Measurements from ENCODE around the gene CASZ1. TPM values are rescaled to one million over a fixed set of nuclear protein-coding genes. Genes with fewer than 3 reads are reported as not detected.

Gene CASZ1
- polyA plus RNA-seq, 1 experiment: 0.64 TPM

DNA sequence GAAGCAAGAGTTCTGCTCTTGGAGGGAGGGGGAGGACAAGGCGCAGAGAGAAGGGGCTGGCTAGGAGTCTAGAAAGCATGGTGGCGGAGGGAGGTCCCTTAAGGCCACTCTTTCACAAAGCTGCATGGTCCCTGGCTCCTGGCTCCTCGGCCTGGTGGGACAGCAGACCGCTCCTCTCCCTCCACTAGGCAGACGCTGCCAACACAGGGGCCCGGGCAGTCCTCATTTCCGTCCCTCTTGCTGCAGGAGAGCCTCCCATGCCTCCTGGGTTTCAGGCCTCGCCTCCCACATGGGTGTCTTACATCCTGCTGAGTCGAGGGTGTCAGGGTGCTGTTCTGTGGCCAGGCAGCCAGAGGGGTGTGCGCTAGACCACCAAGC, 108.0 kb downstream of the CASZ1 start:
- POLR2A ChIA-PET: no interaction called here
- CTCF ChIA-PET: interaction anchor here (0.5 kb wide), 1 partner anchor 201 kb away, joined by 3 read pairs; no protein-coding TSS in a partner anchor
- no peaks in the 10 kb centered on the region for H3K27me3 ChIP-seq (ENCODE audit: control insufficient read depth, insufficient read depth, low read length)
- no peaks in the 10 kb centered on the region for H3K36me3 ChIP-seq (ENCODE audit: control insufficient read depth, insufficient read depth, low read length)
- H3K4me3 ChIP-seq (ENCODE audit: low read depth, low read length): no peak overlapping the region
- DNase-seq (ENCODE audit: low read depth): no peak
- TF ChIP-seq, protein P1, sequence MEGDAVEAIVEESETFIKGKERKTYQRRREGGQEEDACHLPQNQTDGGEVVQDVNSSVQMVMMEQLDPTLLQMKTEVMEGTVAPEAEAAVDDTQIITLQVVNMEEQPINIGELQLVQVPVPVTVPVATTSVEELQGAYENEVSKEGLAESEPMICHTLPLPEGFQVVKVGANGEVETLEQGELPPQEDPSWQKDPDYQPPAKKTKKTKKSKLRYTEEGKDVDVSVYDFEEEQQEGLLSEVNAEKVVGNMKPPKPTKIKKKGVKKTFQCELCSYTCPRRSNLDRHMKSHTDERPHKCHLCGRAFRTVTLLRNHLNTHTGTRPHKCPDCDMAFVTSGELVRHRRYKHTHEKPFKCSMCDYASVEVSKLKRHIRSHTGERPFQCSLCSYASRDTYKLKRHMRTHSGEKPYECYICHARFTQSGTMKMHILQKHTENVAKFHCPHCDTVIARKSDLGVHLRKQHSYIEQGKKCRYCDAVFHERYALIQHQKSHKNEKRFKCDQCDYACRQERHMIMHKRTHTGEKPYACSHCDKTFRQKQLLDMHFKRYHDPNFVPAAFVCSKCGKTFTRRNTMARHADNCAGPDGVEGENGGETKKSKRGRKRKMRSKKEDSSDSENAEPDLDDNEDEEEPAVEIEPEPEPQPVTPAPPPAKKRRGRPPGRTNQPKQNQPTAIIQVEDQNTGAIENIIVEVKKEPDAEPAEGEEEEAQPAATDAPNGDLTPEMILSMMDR (IDR thresholded peaks at IDR 0.05; ENCODE audit: insufficient read depth, low read depth, low read length): no peak

DNA sequence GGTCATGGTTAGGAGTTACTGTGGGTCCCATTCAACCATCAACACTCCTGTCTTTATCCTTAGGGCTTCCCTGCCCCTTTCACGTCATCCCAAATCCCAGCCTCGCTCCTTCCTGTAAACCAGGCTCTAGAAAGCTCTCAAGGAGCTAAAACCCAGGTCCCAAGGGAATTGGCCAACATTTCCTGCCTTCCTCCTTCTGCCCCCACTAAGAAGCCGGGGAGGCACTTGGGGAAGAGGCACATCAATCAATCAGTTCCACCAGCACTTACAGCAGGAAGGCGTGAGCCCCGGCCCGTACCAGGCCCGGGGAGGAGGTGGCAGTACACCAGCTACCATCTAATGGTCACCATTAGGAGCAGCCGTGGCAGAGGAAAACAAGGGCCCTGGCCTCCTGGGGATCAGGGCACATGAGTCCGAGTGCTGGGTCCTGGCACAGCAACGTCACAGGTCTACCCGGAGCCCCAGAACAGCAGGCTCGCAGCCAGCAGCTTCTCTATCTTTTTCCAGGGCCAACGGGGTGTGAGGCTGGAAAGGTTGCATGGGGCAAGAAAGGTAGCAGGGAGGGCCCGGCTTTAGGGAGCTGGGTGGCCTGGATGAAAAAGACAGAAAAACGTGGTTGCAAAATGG, 108.6 kb downstream of the CASZ1 start:
- TF ChIP-seq, protein P1 (IDR thresholded peaks at IDR 0.05; ENCODE audit: insufficient read depth, low read depth, low read length): no peak
- CTCF ChIA-PET: no interaction called here
- H3K4me3 ChIP-seq (ENCODE audit: low read depth, low read length): no peak overlapping the region
- no peaks in the 10 kb centered on the region for H3K36me3 ChIP-seq (ENCODE audit: control insufficient read depth, insufficient read depth, low read length)
- DNase-seq (ENCODE audit: low read depth): no peak
- no peaks in the 10 kb centered on the region for H3K27me3 ChIP-seq (ENCODE audit: control insufficient read depth, insufficient read depth, low read length)
- POLR2A ChIA-PET: no interaction called here

DNA sequence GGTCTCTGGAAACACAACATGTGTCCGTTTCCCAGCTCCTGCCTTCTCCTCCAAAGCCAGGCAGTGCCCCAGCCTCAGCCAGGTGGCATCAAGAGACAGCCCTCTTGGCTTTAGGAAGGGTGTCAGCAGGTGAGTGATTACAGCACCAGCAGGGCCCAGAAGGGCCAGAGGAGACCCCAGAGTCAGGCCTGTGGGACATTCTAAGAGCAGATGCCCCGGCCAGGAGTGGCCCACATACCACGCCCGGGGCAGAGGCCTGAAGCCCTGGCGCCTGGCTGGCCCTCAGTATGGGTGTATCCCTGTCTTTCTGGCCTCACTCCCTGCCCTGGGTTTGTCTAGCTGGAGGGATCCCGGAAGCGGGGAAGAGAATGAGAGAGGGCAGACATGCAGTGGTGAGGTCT, 109.2 kb downstream of the CASZ1 start:
- CTCF ChIA-PET: no interaction called here
- H3K4me3 ChIP-seq (ENCODE audit: low read depth, low read length): no peak overlapping the region
- DNase-seq (ENCODE audit: low read depth): no peak
- TF ChIP-seq, protein P1 (IDR thresholded peaks at IDR 0.05; ENCODE audit: insufficient read depth, low read depth, low read length): no peak
- no peaks in the 10 kb centered on the region for H3K27me3 ChIP-seq (ENCODE audit: control insufficient read depth, insufficient read depth, low read length)
- POLR2A ChIA-PET: no interaction called here
- H3K36me3 ChIP-seq (ENCODE audit: control insufficient read depth, insufficient read depth, low read length): no peaks in the 10 kb centered on the region

DNA sequence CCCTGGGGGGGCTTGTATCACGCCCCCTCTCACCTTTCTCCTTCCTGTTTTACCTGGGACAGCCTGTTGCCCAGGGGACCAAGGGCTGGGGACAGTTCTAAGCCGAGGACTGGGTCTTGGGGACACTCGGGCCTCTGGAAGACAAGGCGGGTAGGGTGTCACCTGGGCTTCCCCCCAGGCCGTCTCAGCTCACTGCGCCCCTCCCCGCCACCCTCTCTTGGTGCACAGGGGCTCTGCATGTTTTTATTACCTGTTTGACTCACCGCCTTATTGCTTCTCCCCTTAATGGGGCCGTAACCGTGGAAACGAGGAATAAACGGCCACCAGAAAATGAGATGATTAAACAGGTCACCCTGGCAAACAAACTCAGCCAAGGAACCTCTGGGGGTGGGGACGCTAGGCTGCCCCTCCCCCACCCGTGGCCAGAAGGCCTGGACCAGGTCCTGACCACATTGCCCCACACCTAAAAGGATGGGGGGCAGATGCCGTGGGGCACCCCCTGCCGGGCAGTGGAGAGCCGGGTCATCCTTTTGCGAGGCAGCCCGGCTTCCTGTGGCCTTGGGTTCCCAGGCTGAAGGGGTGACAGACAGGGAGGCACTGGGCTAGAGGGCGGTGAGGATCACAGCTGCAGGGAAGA, 109.9 kb downstream of the CASZ1 start:
- POLR2A ChIA-PET: no interaction called here
- CTCF ChIA-PET: no interaction called here
- no peak for DNase-seq (ENCODE audit: low read depth)
- H3K36me3 ChIP-seq (ENCODE audit: control insufficient read depth, insufficient read depth, low read length): no peaks in the 10 kb centered on the region
- H3K4me3 ChIP-seq (ENCODE audit: low read depth, low read length): no peak overlapping the region
- TF ChIP-seq, protein P1 (IDR thresholded peaks at IDR 0.05; ENCODE audit: insufficient read depth, low read depth, low read length): no peak
- H3K27me3 ChIP-seq (ENCODE audit: control insufficient read depth, insufficient read depth, low read length): no peaks in the 10 kb centered on the region

DNA sequence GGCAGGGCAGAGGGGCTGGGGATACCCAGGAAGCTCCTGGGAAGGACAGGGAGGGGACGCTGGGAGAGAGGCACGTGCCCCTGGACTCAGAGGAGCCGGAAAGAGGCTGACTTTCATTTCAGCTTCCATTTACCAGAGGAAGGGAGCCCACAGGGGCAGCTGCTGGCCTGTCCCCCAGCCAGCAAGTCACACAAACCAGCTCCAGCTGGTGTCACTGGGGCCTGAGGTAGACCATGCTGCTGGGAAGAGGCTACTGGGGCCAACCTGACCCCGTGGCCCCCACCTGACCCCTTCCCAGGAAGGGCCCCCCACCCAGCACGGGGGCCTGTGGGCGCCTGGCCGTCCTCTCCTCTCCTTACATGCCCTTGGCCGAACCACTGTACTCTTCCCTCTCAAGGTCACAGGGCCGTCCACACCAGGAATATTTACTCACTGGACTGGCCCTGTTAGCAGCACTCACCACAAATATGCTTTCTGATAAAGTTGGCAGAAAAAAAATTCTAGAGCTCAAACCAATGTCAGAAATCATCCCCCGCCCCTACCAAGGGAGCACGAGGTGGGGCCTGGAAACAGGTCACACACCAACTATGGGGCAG, 110.5 kb downstream of the CASZ1 start:
- CTCF ChIA-PET: no interaction called here
- Histone ChIP-seq H3K27me3 (ENCODE audit: control insufficient read depth, insufficient read depth, low read length) (no peaks in the 10 kb centered on the region), H3K4me3 (ENCODE audit: low read depth, low read length) (no peak overlapping the region), H3K36me3 (ENCODE audit: control insufficient read depth, insufficient read depth, low read length) (no peaks in the 10 kb centered on the region)
- DNase-seq (ENCODE audit: low read depth): no peak
- TF ChIP-seq, protein P1 (IDR thresholded peaks at IDR 0.05; ENCODE audit: insufficient read depth, low read depth, low read length): no peak
- POLR2A ChIA-PET: no interaction called here
